Activated CD4-positive, alpha-beta T cell treated with anti-CD3 and anti-CD28 coated beads, Interleukin-2, amount 50 U/mL, for 1 hour (primary cell): Measurements from ENCODE around the gene PLXNA2.

Experiments used
- DNase-seq: peaks from one replicate; pipeline ENCODE4 v3.0.0-alpha.2; 2020

Gene PLXNA2

GRCh38 chr1:208219659-208220282, 24.4 kb downstream of the PLXNA2 start:
- no peak for DNase-seq

GRCh38 chr1:208219098-208219658, 25.0 kb downstream of the PLXNA2 start:
- no peak for DNase-seq

DNA sequence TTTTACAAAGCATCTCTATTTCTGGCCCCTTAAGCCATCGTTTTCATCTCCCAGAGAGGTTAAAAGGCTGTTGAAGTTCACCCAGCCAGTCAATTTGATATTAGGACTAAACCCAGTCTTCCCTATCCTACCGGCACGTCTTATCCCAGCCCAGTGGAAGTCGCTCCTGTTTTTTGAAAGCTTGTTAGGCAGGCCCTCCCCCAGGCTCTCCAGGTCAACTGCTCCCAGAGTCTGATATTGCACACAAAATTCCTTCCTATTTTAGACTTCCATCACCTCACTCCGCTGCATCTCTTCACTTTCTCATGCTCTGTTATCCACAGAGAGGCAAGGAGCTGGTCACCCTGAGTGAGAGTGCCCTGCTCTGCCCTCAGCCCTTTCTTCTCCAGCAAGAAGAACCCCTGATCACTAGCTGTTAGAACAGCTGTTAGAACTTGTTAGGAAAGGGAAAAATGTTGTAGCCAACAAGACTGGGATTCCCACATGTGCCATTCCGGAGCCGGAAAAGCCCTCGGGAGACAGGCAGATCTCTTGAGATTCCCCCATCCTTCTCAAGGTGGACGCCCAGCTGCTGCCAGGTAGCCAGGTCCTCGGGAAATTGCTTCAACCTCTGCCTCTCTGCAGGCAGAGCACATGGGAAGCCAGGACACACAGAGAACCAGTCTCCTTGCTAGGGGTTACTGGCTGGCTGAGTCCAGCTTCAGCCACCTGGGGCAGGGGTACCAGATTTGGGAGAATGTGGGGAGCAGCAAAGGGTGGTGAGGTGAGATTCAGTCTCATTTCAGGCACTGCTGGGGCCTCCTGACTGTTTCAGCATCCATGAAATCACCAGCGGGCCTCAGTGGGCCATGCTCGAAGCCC, 25.7 kb downstream of the PLXNA2 start:
- no peak for DNase-seq

DNA sequence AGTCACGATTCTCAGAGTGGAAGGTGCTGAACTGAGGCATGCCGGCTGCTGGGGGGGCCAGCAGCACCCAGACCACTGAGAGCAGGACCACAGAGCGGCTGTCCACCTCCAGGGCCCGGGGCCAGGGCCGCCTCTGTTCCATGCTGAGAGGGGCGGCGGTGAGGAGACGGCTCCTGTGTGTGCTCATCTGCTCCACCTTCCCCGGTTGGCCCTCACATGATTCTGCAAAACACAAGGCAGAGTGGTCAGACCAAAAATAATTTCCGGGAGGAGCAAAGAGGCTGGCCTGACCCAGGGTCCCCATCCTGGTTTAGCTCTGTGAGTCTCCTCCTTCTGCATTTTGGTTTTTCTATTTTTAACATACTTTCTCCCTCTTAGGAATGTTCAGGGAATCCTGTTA, 26.4 kb downstream of the PLXNA2 start:
- DNase-seq, result no peak

DNA sequence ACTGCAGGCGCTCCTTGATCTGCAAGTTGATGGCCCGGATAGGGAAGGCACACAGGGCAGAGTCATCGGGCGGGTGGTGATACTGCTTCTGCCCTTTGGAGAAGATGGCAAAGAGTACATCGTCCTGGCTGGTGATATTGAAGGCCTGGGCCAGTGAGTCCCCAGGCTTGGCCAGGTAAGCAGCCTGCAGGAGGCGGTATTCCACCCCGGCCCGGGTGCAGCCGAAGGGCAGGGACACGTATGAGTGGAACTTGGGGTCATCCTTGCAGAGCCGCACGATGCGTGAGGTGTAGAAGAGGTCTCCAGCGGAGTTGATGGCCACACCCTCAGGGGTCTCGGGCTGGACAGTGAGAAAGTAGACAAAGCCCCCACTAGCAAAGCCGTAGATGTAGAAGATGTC, 27.4 kb downstream of the PLXNA2 start:
- DNase-seq, result no peak

- DNase-seq, result no peak
These were observed 28.1 kb downstream of the PLXNA2 start for GRCh38 chr1:208216062-208216461.

GRCh38 chr1:208215393-208215792, 28.8 kb downstream of the PLXNA2 start:
- DNase-seq, result no peak

- DNase-seq, result no peak
These were observed 30.4 kb downstream of the PLXNA2 start for GRCh38 chr1:208213786-208214185.

DNA sequence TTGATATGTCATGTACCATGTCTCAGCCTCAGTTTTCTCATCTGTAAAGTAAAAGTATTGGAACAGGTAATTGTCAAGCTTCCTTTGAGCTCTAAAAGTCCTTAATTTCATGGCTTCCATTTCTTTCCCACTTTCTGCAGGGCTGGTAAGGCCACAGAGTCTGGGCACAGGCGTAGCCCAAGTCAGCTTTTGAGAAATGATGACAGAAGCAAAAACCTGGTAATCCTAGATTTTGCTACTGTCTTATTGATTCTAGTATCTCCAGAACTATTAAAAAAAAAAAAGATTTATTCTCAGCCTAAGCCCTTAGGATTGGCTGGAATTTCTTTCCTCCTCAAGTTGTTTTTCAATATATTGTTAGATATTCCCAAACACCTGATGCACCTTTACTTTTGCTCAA, 31.3 kb downstream of the PLXNA2 start:
- DNase-seq, result no peak

DNA sequence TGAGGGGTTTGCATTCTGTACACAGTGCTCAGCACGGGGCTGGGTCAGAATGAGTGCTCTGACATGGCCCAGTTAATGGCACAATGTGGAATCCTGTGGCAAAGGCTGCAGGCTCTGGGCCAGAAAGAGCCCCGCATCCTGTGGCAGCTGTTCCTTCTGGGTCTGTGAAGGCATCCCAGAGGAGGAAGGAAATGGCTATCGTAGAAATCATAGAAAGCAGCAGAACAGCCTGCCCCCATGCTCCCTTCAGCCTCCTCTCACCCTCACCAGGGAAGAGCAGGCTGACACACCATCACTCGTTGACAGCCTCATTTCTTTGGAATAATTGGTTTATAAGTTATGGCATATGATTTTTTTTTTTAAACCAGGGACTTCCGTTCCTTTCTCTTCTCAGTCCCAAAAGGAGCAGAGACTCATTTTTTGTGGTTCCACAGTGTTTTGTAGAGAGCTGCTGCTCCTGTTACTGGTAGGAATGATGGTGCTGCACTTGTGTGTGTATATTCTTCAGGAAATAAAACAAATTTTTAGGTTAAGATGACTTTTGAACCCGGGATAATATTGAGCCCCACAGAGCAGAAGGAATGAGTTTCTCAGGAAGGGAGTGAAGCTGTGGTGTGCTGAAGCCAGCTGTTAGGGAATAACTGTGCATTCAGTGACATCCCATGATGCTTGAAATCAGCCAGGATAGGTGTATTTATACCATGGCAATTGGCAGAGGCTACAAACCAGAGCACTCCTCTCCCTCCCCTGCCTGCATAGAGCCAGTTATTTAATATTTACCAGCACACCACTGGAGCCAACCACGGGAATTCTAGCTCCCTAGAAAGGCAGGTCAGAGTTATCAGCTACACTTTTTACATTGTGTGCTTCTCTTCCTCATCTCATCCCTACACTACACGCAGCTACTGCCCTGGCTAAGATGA, 32.0 kb downstream of the PLXNA2 start:
- no peak for DNase-seq

DNA sequence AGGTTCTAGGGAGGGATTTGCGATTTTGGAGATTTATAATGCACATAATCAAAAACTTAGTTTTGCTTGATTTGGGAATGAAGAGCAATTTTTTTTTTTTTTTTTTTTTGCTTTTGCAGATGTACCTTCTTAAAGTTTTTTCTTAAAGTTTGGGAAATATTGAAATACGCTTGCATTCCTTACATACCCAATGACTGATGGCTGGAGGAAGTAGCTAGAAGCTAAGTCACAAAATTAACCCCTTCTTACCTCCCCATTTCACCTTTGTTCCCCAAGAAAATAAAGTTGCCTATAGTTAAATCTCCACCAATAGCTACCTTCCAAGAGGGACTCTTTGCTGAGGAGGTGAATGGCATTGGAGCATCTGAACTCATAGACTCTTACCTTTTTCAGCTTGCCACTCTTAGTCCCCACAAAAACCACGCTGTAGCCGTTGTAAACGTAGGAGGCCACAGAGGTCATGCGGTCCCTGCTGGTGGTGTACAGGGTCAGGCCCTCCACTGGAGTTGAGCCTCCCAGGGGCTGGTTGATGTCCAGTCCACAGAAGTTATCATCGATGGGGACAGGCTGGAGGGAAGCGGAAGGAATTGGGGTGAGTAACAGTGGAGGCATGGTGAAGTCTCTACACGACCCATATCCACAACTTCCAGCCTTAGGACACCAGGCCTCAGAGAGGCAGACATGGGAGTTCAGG, 34.1 kb downstream of the PLXNA2 start:
- no peak for DNase-seq

DNA sequence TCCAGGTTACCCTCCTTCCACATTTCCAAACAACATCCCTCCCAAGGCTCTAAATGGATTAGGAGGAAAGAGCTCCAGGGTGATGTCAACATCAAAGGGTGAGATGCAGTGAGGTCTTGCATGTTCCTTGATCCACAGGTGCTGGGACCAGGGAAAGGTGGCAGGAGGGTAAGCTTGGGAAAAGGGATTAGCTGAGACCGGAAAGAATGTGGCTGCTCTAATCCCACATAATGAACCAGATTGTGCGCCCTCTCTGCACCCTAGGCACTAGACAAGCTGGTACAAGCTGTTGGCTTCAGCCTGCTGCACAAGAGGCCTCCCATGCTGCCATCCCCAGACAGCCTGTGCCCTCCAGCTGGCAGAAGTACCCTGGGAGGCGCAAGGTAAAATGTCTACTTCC, 34.9 kb downstream of the PLXNA2 start:
- DNase-seq, result no peak

DNA sequence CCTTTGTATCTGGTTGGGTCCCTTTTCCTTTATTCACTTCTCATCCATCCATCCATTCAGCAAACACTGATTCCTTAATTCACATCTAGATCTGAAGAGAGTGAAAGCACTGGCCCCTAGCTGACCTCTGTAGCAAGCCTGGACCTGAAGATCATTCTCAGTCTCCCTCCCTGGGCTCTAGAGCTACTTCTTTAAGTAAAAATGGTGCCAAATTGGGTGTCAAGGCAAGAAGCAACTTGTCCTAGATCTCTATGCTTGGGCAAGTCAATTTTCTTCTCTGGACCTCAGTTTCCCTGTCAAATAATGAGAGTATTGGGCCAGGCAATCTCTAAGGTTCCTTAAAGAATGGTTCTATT, 36.1 kb downstream of the PLXNA2 start:
- DNase-seq, result no peak

- no peak for DNase-seq
These were observed 36.6 kb downstream of the PLXNA2 start for GRCh38 chr1:208207388-208208131.

DNA sequence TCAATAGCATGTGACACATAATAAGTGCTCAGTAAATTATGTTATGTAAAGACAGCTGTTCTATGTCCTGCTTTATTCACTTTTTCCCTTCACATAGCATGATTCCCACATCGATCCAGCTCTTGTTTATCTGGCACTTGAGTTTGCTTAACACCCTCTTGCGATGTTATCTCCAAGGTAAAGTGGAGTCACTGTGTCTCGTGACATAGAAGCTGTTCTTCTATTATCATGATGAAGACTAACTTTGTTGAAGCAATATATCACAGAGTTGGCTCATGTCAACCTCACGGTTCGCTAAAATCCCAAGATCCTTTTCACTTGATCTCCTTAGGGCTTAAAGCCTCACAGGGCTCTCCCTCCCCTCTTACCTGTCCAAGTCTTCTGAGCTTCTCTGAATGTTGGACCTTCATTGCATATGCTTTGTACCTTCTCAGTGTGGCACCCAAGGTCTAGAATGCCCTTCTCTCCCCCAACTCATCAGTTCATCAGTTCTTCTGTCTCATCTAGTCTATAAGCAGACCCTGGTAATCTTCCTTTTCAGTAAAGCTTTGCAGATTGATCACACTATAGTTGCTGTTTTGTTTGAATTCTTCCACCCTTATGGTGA, 38.0 kb downstream of the PLXNA2 start:
- DNase-seq, result no peak

GRCh38 chr1:208205216-208206013, 38.8 kb downstream of the PLXNA2 start:
- DNase-seq, result no peak

DNA sequence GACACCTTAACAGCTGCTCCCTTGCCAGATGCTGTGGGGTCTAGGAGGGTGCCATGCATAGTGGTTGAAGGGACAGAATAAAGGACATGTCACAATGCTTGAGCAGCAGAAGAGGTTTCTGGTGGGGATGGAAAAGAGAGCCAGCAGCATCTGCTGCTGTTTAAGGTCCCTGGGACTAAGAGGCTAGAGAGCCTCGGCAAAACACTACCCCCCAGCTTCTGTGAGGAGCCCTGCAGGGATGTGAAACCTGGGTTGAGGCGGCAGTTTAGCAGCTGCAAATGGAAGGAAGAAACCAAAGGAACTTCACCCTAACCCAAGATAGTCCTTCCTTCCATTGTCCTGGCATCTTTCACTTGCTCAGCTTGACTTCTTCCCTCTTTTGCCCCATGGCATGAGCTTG, 39.4 kb downstream of the PLXNA2 start:
- DNase-seq, result no peak

GRCh38 chr1:208203848-208204609, 40.2 kb downstream of the PLXNA2 start:
- DNase-seq, result no peak

- DNase-seq, result no peak
These were observed 40.9 kb downstream of the PLXNA2 start for GRCh38 chr1:208203127-208203847.
